Ectodermal cell (in vitro differentiated cells): ENCODE measurements around the gene BTG2.
A peak's percentile ranks its signal among the peaks of the same experiment; 100 is the strongest.

Experiments
- H3K27ac ChIP-seq: 2 replicates; pipeline ENCODE4 v1.7.0; 2013; ENCODE audit warnings: mild to moderate bottlenecking, low read depth, low read length; ENCODE audit not compliant: insufficient read depth, poor library complexity, severe bottlenecking
- H3K27me3 ChIP-seq: 2 replicates; pipeline ENCODE4 v1.7.0; 2013; ENCODE audit warnings: mild to moderate bottlenecking, low read length; ENCODE audit not compliant: insufficient read depth, control insufficient read depth, poor library complexity, severe bottlenecking
- H3K36me3 ChIP-seq: one replicate; pipeline ENCODE4 v1.7.0; 2013; ENCODE audit warnings: low read length; ENCODE audit not compliant: control insufficient read depth, insufficient read depth
- H3K4me1 ChIP-seq: one replicate; pipeline ENCODE4 v1.7.0; 2013; ENCODE audit warnings: low read length; ENCODE audit not compliant: control insufficient read depth, insufficient read depth
- H3K4me3 ChIP-seq: 2 replicates; pipeline ENCODE4 v1.7.0; 2013; ENCODE audit warnings: low read depth, low read length, control low read depth; ENCODE audit not compliant: insufficient read depth
- H3K9me3 ChIP-seq: 2 replicates; pipeline ENCODE4 v1.7.0; 2013; ENCODE audit warnings: mild to moderate bottlenecking, low read length, moderate library complexity; ENCODE audit not compliant: control insufficient read depth
- WGBS, 2 experiments: methylation state at CpG; one replicate each; pipeline ENCODE4 v1.1.7; 2013; ENCODE audit warnings: missing lambda C conversion rate in 2 of 2; 5-methylcytosine and 5-hydroxymethylcytosine counted together

Gene BTG2

DNA sequence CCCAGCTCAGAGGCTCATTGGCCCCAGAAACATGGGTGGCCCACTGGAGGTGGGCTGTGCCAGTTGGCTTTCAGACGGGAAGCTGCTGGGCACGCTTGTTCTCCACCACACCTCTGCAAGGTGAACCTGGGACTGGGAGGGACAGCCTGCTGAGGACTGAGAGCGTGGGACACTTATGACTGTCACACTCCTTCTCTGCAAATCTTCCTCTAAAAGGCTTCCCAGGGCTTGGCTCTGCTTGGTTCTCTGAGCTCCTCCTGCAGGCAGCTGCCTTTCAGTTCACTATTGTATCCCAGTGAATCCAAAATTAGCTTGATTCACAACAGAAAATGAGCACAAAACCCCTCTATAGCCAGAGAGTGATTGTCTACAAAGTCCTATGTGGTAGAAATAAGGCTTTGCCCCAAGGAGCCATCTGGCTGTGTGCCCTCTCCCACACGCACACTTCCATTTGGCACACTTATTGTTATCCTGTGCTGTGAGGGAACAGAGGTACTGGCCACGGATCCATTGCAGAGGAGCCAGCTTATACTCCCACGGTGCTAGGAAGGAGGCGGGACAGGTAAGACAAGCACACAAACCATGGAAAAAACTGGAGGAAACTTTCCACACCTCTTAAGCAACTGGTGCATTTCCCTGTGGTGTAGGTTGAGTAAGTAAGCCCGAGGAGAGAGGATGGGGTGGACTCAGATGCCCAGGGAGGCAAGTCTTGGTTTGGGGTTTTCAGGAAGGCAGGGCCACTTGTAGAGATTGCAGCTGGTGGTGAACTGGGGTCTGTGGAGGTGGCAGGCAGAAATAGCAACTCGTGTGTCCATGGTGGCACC is 18.9 kb upstream of the BTG2 start:
- Histone ChIP-seq H3K9me3 (no peaks in the 10 kb centered on the region), H3K4me1 (peaks cover 58% of the 10 kb centered on the region), H3K36me3 (no peaks in the 10 kb centered on the region), H3K27me3 (no peaks in the 10 kb centered on the region), H3K4me3 (no peak overlapping the region), H3K27ac (no peak overlapping the region)
- 68 to 76% methylated on average over 9 of the region's 9 CpGs for WGBS, 2 experiments

DNA sequence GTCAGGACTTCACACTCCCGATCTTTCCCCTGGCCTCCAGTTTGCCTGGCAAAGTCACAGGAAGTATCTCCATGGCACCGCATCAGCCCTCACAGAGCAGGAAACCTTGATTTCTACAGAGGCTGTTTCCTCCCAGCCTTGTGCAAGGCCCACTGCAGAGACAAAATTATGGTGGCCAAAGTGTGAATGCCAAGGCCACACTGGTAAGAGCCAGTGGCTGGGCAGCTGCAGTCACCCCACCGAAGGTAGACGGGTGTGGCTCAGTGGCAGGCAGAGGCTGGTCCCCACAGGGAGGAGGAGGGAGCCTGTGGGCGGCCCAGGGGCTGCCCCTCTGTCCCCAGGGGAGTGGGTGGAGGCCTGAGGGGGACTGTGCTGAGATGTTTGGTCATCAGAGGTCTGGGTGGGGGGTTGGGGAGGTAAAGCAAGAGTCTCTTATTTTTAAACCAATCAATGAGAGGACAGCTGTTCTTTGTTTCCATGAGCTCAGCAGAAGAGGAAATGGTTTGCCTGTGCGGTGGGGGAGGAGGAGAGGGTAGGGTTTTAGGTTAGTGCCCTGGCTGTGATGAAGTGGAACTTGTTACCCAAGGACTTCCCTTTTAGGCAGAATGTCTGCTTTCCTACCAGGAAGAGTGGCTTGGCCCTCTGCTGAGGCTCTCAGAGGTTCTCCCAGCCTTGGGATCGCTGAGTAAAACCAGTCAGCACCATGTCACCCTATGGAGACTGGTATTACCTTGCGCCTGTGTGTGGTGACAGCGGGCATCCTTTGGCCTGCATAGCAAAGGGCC is 18.0 kb upstream of the BTG2 start:
- Histone ChIP-seq H3K4me3 (no peak overlapping the region), H3K27me3 (no peaks in the 10 kb centered on the region), H3K4me1 (peaks cover 61% of the 10 kb centered on the region), H3K9me3 (no peaks in the 10 kb centered on the region), H3K27ac (no peak overlapping the region), H3K36me3 (no peaks in the 10 kb centered on the region)
- 63 to 68% methylated on average over 9 of the region's 9 CpGs for WGBS, 2 experiments

DNA sequence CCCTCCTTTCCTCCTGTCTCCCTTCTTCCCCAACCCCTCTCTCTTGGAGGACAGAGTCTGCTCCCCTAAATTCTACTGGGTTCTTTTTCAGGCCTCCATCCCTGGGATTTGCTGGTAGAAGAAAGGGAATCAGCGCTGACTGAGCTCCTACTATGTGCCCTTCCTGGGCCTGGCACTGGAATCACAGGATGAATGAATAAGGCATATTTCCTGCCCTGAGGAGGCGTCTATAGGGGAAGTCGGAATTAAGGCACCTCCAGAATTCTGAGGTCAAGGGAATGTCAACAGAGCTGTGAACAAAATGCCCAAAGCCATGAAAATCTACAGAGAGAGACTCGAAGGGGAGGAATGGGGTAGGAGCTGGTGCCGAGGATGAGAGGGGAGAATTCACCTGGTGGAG is 17.4 kb upstream of the BTG2 start:
- WGBS, 2 experiments = 91 to 92% methylated on average over 5 of the region's 5 CpGs
- peaks cover 55% of the 10 kb centered on the region for H3K4me1 ChIP-seq
- H3K27ac ChIP-seq = no peak overlapping the region

DNA sequence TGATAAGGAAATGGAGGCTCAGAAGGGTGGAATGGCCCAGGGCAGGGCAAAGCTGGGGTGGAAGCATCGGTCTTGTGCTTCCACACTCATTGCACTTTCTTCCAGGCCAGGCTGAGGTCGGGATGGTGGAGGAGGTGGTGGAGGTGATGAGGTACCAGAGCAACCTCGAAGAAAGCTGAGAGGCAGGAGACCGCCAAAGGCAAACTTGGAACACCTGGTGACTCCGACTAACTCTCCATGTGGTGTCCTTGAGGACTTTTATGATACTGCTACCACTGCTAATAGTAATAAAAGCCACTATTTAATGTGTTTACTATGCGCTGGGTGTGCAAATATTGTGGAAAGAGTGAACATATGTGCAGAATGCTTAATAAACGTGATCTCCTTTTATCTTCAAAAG is 16.9 kb upstream of the BTG2 start:
- no peaks in the 10 kb centered on the region for H3K27me3 ChIP-seq
- H3K9me3 ChIP-seq = no peaks in the 10 kb centered on the region
- no peak overlapping the region for H3K27ac ChIP-seq
- 91 to 94% methylated on average over 7 of the region's 7 CpGs for WGBS, 2 experiments
- H3K4me1 ChIP-seq = peaks cover 52% of the 10 kb centered on the region
- no peak overlapping the region for H3K4me3 ChIP-seq
- no peaks in the 10 kb centered on the region for H3K36me3 ChIP-seq

More for the DNA sequence above, 17.4 kb upstream of the BTG2 start:
- Histone ChIP-seq H3K27me3 (no peaks in the 10 kb centered on the region), H3K36me3 (no peaks in the 10 kb centered on the region), H3K9me3 (no peaks in the 10 kb centered on the region), H3K4me3 (no peak overlapping the region)

DNA sequence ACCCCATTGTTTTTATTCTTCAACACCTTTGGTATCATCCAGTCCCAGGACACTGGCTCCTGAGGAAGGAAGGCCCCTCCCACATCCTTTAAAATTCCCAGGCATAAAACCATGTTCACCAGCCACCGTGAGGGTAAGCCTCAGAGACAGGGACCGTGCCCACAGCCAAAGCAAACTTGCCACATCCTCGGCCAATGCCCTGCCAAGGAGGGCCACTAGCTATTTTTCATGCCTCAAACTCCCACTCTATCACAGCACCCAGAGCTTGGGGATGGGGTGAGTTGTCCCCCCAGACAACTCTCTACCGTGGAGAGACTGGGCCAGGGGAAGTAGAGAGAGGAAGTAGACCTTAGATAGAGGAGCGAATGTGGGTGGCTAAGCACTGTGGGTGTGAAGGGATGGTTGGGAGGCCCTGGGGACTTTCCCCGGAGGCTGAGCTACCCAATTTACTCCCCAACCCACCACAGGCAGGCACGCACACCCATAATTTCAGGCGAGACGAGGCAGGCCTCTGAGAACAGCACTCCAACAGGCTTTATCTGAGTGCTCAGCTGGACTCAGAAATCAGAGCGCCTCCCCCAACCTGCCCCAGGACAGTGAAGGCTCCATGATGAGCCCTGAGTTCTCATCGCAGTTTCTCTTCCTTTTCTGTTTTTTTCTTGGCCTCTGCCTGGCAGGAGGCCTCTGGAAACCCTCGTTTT is 15.9 kb upstream of the BTG2 start:
- H3K4me3 ChIP-seq = no peak overlapping the region
- no peaks in the 10 kb centered on the region for H3K9me3 ChIP-seq
- 66 to 74% methylated on average over 11 of the region's 12 CpGs for WGBS, 2 experiments
- peak overlapping the region; percentile 47 for H3K27ac ChIP-seq
- H3K36me3 ChIP-seq = no peaks in the 10 kb centered on the region
- no peaks in the 10 kb centered on the region for H3K27me3 ChIP-seq
- H3K4me1 ChIP-seq = peaks cover 52% of the 10 kb centered on the region

DNA sequence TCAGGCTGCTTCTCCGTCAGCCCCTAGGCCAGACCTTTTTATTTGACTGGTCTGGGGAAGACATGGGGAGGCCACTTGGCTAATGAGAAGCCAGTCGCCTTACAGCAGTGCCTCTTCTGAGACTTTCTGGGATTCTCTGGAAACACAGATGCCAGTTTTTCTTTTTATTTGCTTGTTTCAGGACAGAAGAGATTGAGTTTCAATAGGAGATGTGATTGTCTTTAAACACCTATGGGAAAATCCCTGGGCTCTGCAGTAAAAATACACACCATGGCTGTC is 15.4 kb upstream of the BTG2 start:
- H3K27ac ChIP-seq = peak overlapping the region; percentile 47
- no peak overlapping the region for H3K4me3 ChIP-seq
- WGBS, 2 experiments = 45 to 50% methylated on average over 2 of the region's 2 CpGs

DNA sequence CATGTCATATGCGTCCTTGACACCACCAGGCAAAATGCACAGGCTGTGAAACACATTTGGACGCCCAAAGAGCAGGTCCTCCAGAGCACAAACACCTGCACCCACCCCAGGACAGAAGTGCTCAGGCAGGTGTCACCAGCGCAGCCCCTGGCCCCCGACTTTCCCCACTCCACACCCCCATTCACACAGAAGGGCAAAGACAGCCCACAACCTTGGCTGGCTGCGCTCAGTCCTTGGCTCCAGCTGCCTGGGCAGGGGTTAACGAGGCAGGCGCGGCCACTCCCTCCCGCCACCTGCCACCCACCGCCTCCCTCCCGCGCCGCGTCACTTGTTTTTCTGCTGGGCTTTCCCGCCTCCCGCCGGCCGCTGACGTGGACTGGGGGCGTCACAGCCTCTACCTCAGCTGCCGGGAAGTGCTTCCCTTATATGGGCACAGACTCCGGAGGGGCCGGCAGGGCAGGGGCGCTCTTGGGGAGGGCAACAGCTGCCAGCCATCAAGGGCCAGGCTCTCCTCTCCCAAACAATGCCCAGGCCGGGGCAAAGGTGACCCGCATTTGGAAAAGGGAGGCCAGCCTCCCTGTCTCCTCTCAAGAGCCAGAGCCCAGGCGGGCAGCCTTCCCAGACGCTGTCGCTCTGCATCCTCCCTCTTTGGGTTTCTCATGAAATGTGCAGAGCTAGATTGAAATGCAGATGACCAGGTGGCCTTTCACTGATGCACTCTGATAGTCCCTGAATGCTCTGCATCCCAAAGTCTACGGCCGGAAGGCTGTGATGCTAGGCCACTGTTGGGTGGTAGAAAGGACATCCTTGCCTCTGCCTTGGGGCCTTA is 14.8 kb upstream of the BTG2 start:
- H3K9me3 ChIP-seq = no peaks in the 10 kb centered on the region
- H3K4me3 ChIP-seq = no peak overlapping the region
- no peaks in the 10 kb centered on the region for H3K36me3 ChIP-seq
- WGBS, 2 experiments = 11 to 12% methylated on average over 31 of the region's 31 CpGs
- no peaks in the 10 kb centered on the region for H3K27me3 ChIP-seq
- H3K27ac ChIP-seq = peak overlapping the region; percentile 47
- peaks cover 52% of the 10 kb centered on the region for H3K4me1 ChIP-seq

More for the DNA sequence above, 15.4 kb upstream of the BTG2 start:
- Histone ChIP-seq H3K27me3 (no peaks in the 10 kb centered on the region), H3K4me1 (peaks cover 52% of the 10 kb centered on the region), H3K36me3 (no peaks in the 10 kb centered on the region), H3K9me3 (no peaks in the 10 kb centered on the region)

DNA sequence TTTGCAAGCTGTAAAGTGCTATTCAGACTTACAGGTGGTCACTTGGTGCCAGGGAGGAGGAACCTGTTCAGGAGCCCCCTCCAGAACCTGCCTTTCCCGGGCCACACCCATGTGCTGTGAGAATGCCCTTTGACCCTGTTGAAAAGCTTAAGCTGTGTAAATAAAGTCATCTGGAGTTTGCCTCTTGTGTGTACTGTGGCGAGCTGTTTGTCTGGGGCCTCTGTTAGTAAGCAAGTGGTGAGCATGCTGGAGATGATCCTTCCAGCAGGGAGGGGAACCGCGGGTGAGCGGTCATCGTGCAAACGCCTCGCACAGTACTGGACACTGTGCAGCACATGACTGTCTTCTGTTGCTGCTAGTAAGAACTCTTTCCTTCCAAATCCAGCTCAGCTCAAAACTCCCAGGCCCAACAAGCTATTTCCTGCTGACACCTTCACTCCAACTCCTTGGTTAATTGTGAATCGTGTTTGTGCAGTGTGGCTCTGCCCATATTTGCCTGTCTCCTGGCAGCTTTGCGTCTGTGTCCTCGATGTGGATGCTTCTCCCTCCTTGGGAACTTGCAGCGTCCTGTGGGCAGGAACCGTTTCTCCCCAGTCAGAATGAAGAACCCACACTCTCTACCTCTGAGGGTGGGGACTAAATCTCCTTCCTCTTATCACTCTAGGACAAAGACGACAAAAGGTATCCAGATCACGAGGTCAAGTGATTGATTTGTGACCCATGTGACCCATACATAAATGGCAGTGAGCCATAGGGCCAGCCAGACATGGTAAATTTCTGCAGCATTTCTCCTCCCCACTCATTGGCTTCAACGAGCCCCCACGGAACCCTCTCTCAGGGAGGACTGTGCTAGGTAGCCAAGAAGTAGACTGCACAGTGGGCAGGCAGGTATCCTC is 13.9 kb upstream of the BTG2 start:
- WGBS, 2 experiments = 91% methylated on average over 17 of the region's 17 CpGs
- no peaks in the 10 kb centered on the region for H3K36me3 ChIP-seq
- H3K4me1 ChIP-seq = peaks cover 45% of the 10 kb centered on the region
- H3K9me3 ChIP-seq = no peaks in the 10 kb centered on the region
- H3K27me3 ChIP-seq = no peaks in the 10 kb centered on the region
- no peak overlapping the region for H3K27ac ChIP-seq
- no peak overlapping the region for H3K4me3 ChIP-seq

DNA sequence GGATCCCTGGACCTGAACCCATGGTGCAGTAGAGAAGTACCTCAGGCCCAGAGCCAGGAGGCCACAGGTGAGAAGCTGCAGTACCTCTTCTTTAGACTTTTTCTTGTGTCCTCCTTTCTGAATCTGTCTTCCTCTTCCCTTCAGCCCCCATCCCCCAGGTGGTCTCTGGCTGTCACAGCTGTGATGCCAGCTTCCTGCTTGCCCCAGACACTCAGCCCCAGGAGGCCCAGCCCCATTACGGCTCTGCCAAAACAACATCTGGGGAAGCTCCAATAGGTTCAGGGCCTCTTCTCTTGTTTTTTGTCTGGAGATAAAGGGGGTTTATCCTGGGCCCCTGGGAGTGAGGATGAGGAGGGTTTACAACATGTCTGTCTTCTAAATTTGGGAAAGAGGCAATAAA is 9.5 kb upstream of the BTG2 start:
- H3K27me3 ChIP-seq = no peaks in the 10 kb centered on the region
- H3K9me3 ChIP-seq = no peaks in the 10 kb centered on the region
- WGBS, 2 experiments = 75 to 80% methylated on average over 1 of the region's 1 CpG
- no peak overlapping the region for H3K4me3 ChIP-seq
- no peaks in the 10 kb centered on the region for H3K36me3 ChIP-seq
- peaks cover 9% of the 10 kb centered on the region for H3K4me1 ChIP-seq
- H3K27ac ChIP-seq = no peak overlapping the region
